Kidney (tissue), 14 donors: ENCODE data around the gene INPP4A. TPM values are rescaled to one million over a fixed set of nuclear protein-coding genes. Genes with fewer than 3 reads are reported as not detected.

Source experiments
- DNase-seq, 5 donors: peaks; one replicate each; pipeline ENCODE4 v3.0.0-alpha.2; 2013 to 2020
- FAIRE-seq: peaks from 2 replicates; lab custom pipeline; 2012; peaks lifted over from hg19 to GRCh38; lab: Jason Lieb, UNC
- H3K27ac ChIP-seq, 2 donors: one replicate each; pipeline ENCODE4 v1.7.0; 2013; ENCODE audit warnings: low read depth in 2 of 2, low read length in 2 of 2, inconsistent platforms in 1 of 2
- H3K27me3 ChIP-seq: one replicate; pipeline ENCODE4 v1.7.1; 2013; ENCODE audit warnings: low read length, inconsistent platforms; ENCODE audit not compliant: control insufficient read depth, insufficient read depth
- H3K36me3 ChIP-seq, 3 donors: one replicate each; pipeline versions ENCODE4 v1.7.0 to v1.7.1; 2013; ENCODE audit warnings: low read length in 3 of 3, control low read depth in 1 of 3, inconsistent platforms in 1 of 3; ENCODE audit not compliant: insufficient read depth in 3 of 3, control insufficient read depth in 2 of 3
- H3K4me1 ChIP-seq, 3 donors: one replicate each; pipeline versions ENCODE4 v1.7.0 to v1.7.1; 2013; ENCODE audit warnings: low read length in 3 of 3, inconsistent platforms in 1 of 3, low read depth in 1 of 3; ENCODE audit not compliant: control insufficient read depth in 2 of 3, insufficient read depth in 2 of 3
- H3K4me3 ChIP-seq, 3 donors: one replicate each; pipeline versions ENCODE4 v1.7.0 to v1.8.1; 2013; ENCODE audit warnings: low read length in 3 of 3, control low read depth in 1 of 3, inconsistent platforms in 1 of 3
- H3K9ac ChIP-seq, 3 donors: one replicate each; pipeline versions ENCODE4 v1.7.0 to v1.7.1; 2013; ENCODE audit warnings: low read length in 3 of 3, control low read depth in 1 of 3, inconsistent platforms in 1 of 3
- H3K9me3 ChIP-seq, 3 donors: one replicate each; pipeline versions ENCODE4 v1.7.0 to v1.7.1; 2013; ENCODE audit warnings: low read length in 3 of 3, control low read depth in 1 of 3, inconsistent platforms in 1 of 3; ENCODE audit not compliant: control insufficient read depth in 2 of 3, insufficient read depth in 1 of 3
- intact Hi-C: fragments of 100-400 bp; cut with DNase I; formaldehyde crosslinking; loops from one replicate; pipeline ENCODE4 v1.11.1; 2022
- polyA plus RNA-seq: library from polyadenylated mRNA; stranded (reverse); fragments of 350-450 nt; fragmentation: Illumina TruSeq; extraction: RNeasy Lipid Tissue Mini Kit (QIAGEN cat#74804); gene quantifications from one replicate; pipeline ENCODE4 v1.2.3, GENCODE V29; 2014; ENCODE audit warnings: low read depth, low replicate concordance; ENCODE audit not compliant: insufficient read depth
- total RNA-seq: library from RNA; stranded (reverse); fragmentation: NEBNext Ultra II Directional; extraction: Animal tissue kit (Norgen Biotek cat#: 25700); gene quantifications from one replicate; pipeline ENCODE4 v1.2.1, GENCODE V29; 2021
- TF ChIP-seq, protein P1 (sequence below): IDR thresholded peaks from 3 replicates; pipeline ENCODE4 v1.5.1; 2012; ENCODE audit warnings: mild to moderate bottlenecking, moderate library complexity, borderline replicate concordance; ENCODE audit not compliant: insufficient read depth; ENCODE audit errors: extremely low read depth
- donor health status: control.
- donor health status: control.
- donor health status: control.
- donor health status: control.
- donor health status: control.
- donor health status: DM: yes; HTN: yes; CAD: no.
- donor health status: Normal renal cell carcinoma (clear cell type).

INPP4A gene
- total and polyA plus RNA-seq, 2 donors from 2014 or later: 4.1 to 27.9 TPM

DNA sequence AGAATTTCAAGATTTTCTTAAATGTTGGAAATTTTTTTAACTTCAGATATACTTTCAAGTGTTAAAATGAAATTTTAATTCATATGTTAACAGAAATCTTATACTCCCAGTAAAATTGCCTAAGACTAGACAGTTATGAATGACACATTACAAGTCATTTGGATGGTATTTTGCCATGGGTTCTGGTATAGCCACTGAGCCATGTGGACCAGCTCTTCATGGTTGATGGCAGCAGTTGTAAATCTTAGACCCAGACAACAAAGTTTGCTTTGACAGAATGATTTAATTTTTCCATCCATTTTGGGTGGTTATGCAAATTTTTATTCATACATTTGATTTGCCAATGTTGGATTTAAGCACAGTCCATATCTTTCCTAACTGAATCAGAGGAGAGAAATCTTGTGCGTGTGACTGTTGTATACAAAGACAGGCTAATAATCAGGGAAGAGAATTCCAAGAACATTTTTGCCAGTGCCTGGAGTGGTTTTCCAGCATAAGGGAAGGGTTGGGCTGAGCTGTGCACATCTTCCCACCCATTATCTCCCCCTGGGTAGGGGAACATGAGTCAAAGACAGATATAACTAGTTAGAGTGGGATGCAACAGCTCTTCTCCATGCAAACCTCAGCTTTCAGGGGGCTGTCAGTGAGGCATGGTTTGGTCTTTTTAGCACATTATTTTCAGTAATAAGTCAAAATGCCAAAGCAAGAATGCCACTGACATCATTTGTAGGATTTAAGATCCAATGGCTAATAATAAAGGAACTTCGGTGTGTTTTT lies 28.1 kb upstream of the INPP4A start:
- Histone ChIP-seq H3K4me3 (no peak overlapping the region), H3K27me3 (no peaks in the 10 kb centered on the region), H3K4me1 (peaks cover 0 to 3% (median 0%) of the 10 kb centered on the region in 3 donors), H3K36me3 (no peaks in the 10 kb centered on the region), H3K9me3 (peaks cover 0 to 5% (median 0%) of the 10 kb centered on the region in 3 donors), H3K27ac (no peak overlapping the region), H3K9ac (no peak overlapping the region)
- DNase-seq: no peak
- intact Hi-C loops: loop anchor here (10.0 kb wide), 1 partner anchor 98 kb away; no protein-coding TSS in a partner anchor
- TF ChIP-seq, protein P1, sequence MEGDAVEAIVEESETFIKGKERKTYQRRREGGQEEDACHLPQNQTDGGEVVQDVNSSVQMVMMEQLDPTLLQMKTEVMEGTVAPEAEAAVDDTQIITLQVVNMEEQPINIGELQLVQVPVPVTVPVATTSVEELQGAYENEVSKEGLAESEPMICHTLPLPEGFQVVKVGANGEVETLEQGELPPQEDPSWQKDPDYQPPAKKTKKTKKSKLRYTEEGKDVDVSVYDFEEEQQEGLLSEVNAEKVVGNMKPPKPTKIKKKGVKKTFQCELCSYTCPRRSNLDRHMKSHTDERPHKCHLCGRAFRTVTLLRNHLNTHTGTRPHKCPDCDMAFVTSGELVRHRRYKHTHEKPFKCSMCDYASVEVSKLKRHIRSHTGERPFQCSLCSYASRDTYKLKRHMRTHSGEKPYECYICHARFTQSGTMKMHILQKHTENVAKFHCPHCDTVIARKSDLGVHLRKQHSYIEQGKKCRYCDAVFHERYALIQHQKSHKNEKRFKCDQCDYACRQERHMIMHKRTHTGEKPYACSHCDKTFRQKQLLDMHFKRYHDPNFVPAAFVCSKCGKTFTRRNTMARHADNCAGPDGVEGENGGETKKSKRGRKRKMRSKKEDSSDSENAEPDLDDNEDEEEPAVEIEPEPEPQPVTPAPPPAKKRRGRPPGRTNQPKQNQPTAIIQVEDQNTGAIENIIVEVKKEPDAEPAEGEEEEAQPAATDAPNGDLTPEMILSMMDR: no peak
- no peak for FAIRE-seq

DNA sequence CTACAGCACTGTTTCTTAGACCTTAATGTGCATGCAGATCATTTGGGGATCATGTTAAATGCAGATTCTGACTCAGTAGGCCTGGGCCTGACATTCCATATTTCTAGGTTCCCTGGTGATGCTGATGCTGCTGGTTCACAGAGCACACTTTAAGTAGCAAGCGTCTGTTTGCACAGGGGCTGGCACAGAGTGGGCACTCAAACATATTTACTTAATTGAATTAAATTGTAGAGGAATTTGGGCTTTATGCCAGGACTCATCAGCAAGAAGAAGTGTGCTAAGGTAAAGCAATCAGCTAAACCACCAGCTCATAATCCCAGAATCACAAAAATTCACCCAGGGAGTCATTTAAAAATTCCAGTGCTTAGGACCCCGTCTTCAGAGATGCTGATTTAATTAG lies 25.1 kb upstream of the INPP4A start:
- no peaks in the 10 kb centered on the region for H3K27me3 ChIP-seq
- H3K9ac ChIP-seq: no peak overlapping the region
- H3K4me3 ChIP-seq: no peak overlapping the region
- no peak for FAIRE-seq
- no peak overlapping the region for H3K27ac ChIP-seq
- TF ChIP-seq, protein P1: no peak
- intact Hi-C loops: loop anchor here (10.0 kb wide), 1 partner anchor 95 kb away; no protein-coding TSS in a partner anchor
- H3K36me3 ChIP-seq: no peaks in the 10 kb centered on the region
- peaks cover 0 to 5% (median 0%) of the 10 kb centered on the region in 3 donors for H3K9me3 ChIP-seq
- DNase-seq: no peak
- no peaks in the 10 kb centered on the region for H3K4me1 ChIP-seq

DNA sequence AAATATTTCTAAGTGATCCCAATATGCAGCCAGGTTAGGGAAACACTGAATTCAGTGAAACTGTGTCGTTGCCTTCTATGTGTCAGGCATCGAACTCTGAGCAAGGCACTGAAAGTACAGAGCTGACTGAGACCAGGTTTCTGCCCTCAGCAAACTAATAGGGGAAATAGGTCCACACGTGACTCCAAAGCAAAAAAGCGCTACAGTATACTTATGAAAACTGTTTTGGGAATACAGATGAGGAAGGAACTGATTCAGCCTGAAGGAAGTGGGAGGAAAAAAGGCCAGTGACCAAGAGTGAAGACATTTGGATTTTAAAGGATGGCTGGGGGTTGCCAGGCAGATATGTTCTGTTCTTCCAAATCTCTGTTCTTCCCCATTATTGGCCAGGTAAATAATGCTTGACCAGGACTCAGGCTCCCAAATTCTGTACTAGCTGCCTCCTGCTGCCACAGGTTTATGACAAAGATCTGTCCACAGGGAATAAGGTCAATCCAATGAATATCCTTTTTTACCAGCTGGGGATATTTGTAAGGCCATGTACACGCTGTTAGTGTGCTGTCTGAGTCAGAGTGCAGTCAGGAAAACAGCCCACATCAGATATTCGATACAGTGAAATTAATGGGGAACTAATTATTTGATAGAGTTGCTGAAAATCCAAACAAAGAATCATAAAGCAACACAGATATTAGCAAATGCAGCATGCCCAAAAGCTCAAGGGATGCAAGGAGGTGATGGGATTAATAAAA lies 24.5 kb upstream of the INPP4A start:
- Histone ChIP-seq H3K4me1 (no peaks in the 10 kb centered on the region), H3K27ac (no peak overlapping the region), H3K4me3 (no peak overlapping the region), H3K27me3 (no peaks in the 10 kb centered on the region), H3K9me3 (no peaks in the 10 kb centered on the region), H3K9ac (no peak overlapping the region), H3K36me3 (no peaks in the 10 kb centered on the region)
- TF ChIP-seq, protein P1: no peak
- FAIRE-seq (no peak), DNase-seq (no peak)
- intact Hi-C loops: loop anchor here (10.0 kb wide), 1 partner anchor 95 kb away; no protein-coding TSS in a partner anchor
